ENCODE data around the gene CCDC60. TPM values are rescaled to one million over a fixed set of nuclear protein-coding genes. Genes with fewer than 3 reads are reported as not detected.

Gene CCDC60
- total RNA-seq, 1 donor from 2014 or later, result not detected

DNA sequence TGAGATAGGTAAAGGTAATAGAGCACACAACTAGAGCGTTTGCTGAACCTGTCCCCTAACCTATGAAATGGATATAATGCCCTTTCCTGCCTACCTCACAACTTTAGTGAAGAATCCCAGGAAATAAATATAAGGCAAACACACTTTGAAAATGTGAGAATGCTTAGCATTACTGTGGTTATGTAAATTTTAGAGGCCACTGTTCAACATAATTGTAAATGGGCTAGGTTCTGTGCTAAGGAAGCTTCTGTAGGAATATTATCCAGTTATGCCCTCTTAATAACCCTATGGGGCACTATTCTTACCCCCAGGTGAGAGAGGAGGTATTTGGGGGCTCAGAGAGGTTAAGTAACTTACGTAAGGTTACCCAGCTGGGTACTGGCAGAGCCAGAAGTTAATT, 166.5 kb downstream of the CCDC60 start:
- no peak for DNase-seq (ENCODE audit: extremely low read depth, low read depth, low spot score)

GRCh38 chr12:119505001-119505400, 170.5 kb downstream of the CCDC60 start:
- no peak for DNase-seq (ENCODE audit: extremely low read depth, low read depth, low spot score)

DNA sequence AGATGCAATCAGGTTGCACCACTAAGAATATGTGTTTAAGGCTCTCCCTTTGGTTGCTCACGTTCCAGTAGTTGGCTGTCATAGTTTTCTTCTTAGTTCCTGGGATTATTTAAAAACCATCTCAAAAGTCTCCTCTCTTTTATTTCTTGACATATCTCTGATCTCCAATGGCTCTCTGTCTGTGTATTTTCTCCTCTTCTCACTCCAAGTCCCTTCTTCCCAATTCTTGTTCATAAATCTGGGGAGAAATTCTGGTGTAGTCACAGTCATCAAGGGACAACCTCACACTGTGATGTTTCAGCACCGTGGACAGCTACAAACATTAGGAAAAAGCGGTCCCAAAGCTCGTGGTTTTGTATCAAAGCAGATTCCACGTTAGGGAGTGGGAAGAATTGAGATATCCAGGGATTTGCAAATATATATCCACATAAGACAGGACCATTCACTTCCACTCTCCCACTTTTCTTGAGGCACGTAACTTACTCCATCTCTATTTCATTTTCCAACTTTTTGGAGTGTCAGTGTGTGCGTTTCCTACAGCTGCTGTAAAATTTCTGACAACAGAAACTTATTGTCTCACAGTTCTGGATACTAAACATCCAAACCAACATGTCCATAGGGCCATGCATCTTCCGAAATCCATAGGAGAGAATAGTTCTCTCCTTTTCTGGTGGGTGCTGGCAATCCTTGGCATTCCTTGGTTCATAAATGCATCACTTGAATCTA, 178.4 kb downstream of the CCDC60 start:
- no peak for DNase-seq (ENCODE audit: extremely low read depth, low read depth, low spot score)

- DNase-seq (ENCODE audit: extremely low read depth, low read depth, low spot score), result no peak
Observed at GRCh38 chr12:119528241-119528640, 193.7 kb downstream of the CCDC60 start.

DNA sequence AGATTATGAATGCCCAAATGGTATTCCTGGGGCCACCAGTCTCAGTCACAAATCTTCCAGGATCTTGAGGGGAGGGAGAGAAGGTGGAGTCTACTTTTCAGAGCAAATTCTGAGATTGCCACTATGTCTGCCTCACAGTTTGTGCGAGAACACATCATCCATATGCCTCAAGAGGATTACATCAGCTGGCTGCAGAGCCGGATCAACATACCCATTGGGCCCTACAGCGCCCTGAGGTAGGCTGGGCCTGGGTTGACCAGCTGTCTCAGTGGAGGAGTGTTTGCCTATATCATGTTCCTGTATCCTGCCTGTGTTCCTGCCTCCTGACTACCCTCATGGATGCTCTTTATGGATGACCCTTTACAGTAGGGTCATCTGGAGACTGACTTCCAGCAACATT, 205.9 kb downstream of the CCDC60 start:
- no peak for DNase-seq (ENCODE audit: extremely low read depth, low read depth, low spot score)

DNA sequence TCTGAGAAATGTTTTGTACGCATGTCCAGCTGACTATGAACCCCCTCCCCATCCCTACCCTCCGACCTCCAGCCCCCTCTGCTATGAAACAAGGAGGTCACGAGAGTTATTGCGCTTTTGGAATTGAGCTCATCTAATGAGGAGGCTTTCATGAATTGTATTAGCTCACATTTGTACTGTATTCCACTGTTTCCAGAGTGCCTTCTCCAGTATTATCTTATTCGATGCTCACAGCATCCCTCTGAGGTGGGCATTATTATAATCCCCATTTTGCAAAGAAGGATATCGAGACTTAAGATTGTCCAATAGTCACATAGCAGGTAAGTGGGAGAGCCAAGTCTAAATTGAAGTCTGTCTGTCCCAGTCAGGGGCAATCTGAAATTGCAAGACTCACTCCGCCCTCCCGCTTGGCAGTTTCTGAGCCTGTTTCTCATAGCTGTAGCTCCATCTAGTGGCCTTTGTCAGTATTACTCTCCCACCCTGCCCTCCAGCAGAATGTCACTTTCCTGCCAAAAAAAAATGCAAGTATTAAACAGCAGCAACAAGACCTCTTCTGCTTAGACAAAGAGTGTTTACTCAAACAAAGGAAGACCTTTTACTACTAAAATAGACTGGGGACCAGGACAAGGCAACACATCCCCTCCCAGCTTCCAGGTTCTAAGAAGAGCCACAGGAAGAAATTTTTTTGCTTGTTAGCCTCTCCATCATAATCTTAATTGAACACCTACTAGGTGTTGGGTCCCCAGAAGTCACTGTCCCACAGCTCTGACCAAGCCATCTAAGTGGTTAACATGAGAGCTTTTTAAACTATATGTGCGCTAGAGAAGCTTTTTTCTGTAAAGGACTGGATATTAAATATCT, 210.5 kb downstream of the CCDC60 start:
- peak; percentile 34 for DNase-seq (ENCODE audit: extremely low read depth, low read depth, low spot score)

DNA sequence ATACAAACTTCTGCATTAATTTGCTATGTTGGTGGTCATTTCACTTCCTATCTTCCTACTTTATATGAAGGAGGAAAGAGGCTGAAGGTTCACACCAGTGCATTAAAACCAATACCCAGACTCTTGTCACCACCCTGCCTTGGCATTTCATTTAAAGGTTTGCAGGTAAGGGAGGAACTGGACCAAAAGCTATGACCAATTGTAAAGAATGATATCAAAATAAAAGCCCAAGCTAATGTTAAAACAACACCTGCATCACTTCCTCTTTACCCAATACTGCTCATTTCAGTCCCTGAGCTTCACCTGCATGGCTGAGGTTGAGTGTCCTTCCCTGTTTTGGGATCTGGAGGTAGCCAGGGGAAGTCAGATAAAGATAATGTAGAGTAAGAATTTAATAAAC, 211.8 kb downstream of the CCDC60 start:
- DNase-seq (ENCODE audit: extremely low read depth, low read depth, low spot score), result no peak

DNA sequence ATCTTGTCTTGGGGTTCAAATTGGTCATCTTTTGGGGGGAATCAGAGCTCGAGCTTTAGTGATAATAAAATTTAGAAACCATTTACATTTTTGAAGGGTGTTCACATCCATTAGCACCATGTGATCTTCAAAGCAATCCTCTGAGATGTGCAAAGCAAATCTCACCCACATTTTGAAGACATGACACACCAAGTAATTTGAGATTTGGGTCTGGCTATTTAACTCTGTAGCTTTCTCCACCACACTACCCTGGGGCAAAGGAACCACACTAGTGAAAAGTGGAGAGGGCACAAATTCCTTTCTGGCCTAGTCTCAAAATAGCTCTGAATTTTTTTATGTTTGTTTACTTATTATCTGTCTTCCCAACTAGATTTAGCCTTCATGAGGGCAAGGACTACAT, 212.5 kb downstream of the CCDC60 start:
- no peak for DNase-seq (ENCODE audit: extremely low read depth, low read depth, low spot score)

DNA sequence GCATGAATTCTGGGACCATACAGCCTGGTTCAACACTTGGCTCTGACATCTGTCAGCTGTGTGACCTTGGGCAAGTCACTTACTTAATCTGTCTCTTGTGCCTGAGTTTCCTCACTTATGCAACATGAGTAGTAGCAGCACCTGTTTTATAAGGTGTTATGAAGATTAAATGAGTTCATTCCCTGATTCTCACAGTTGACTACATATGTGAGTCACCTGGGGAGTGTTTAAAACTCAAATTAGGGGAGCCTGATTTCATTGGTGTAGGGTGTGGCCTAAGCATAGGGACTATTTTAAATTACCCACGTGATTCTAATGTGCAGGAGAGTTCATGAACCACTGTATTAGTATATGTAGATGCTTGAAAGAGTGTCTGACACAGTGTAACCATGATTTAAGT, 222.3 kb downstream of the CCDC60 start:
- no peak for DNase-seq (ENCODE audit: extremely low read depth, low read depth, low spot score)

- no peak for DNase-seq (ENCODE audit: extremely low read depth, low read depth, low spot score)
Observed at GRCh38 chr12:119565404-119565803, 230.9 kb downstream of the CCDC60 start.

DNA sequence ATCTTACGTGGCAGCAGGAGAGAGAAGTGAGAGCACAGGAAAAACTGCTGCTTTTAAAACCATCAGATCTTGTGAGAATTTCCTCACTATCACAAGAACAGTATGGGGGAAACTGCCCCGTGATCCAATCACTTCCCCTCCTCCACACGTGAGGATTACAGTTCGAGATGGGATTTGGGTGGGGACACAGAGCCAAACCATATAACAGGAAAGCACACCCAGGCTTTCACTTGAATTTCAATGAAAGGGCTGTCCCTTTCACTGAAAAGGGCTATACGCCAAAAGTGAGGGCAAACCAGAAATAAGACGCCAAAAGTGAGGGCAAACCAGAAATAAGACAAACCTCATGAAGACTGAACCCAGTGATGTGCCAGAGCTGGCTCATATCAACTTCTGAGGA, 236.2 kb downstream of the CCDC60 start:
- DNase-seq (ENCODE audit: extremely low read depth, low read depth, low spot score), result no peak

GRCh38 chr12:119573086-119573485, 238.6 kb downstream of the CCDC60 start:
- no peak for DNase-seq (ENCODE audit: extremely low read depth, low read depth, low spot score)

- no peak for DNase-seq (ENCODE audit: extremely low read depth, low read depth, low spot score)
Observed at GRCh38 chr12:119574255-119574654, 239.7 kb downstream of the CCDC60 start.

- DNase-seq (ENCODE audit: extremely low read depth, low read depth, low spot score), result no peak
Observed at GRCh38 chr12:119576118-119576810, 241.7 kb downstream of the CCDC60 start.

DNA sequence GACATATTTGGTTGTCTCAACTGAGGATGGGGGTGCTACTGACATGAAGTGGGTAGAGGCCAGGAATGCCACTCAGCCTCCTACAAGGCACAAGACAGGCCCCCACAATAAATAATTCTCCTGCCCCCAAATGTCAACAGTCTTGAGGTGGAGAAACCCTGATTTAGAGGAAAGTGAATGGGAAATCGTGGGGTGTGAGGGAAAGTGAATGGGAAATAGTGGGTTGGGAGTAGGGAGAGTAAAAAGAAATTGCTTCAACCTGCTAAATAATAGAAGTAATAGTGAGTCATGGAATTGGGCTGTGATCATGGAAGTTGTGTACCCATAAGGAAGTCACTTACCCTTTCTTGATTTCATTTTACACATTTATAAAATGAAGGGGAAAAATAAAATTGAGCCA, 242.4 kb downstream of the CCDC60 start:
- no peak for DNase-seq (ENCODE audit: extremely low read depth, low read depth, low spot score)

DNA sequence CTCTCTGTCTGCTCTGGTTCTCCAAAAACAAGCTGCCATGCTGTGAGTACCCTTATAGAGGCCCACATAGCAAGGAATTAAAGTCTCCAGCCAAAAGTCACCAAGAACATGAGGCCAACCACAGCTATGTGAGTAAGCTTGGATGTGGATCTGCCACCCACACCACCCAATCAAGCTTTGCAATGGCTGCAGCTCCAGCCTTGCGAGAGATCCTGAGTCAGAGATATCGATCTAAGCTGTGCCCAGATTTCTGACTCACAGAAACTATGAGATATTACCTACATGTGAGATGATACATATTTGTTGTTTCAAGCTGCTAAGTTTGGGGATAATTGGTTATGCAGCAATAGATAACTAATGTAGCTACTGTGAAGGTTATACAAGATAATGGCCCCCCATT, 243.6 kb downstream of the CCDC60 start:
- DNase-seq (ENCODE audit: extremely low read depth, low read depth, low spot score), result no peak

DNA sequence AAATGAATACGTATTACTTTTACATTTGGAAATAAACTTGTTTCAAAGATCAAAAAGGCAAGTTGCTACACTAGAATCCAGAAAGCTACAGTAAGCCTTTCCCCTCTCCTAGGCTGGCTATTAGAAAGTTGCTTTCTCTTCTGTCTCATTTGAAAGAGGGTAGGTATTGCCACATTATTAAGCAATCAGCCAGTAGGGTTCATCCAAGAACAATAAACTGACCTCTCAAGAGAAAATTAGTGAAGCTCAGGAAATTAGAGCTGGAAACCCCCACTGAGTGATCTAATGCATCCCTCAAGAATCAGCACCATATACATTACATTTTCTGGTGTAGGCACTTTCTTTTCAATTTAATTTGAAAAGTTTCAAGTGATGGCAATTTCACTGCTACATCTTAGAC, 254.6 kb downstream of the CCDC60 start:
- no peak for DNase-seq (ENCODE audit: extremely low read depth, low read depth, low spot score)

DNA sequence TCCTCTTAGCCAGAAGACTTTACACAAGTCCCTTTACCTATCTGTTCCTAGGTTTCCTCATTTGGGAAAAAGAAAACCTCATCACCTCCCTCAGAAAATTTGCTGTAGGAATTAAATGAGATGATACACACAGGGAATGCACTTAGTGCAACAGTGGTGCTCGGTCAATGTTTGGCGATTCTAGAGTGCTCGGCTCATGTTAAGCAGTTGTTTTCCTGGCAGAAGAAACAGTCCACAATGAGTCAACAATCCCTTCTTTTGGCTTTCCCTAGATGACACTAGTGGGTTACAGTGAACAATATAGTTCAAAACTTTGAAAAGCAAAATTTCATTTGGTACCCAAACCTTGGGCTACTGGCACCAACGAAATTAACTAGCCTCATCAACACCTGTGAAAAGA, 255.1 kb downstream of the CCDC60 start:
- no peak for DNase-seq (ENCODE audit: extremely low read depth, low read depth, low spot score)

All from glomerular endothelial cell (primary cell).